CD4-positive, alpha-beta T cell treated with Interleukin-10 for 1 hour (primary cell): ENCODE data around the gene SHLD2.
"Not testable (repeated sequence)": the region's sequence is repeated elsewhere in the genome, so short reads cannot be mapped to it uniquely, and the experiment has no call there.

Source experiments
- DNase-seq: peaks from one replicate; pipeline ENCODE4 v3.0.0-alpha.2; 2020

SHLD2 gene

DNA sequence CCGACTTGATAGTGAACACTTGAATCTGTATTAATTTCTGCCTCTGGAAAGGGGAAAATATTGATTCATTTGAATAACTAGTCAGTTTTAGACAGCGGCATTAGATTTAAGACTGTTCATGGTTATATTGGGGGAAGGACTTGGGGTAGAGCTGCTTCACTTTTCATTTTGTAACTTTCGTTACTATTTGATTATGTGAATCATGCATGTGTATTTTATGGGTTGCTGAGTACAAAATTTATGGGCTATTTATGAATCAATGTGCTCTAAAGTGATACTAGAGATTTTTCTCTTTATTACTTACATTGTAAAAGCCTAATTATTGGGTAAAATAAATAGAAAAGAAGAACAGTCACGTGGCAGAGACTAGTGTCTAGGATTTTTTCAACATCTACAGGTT lies 5.3 kb upstream of the SHLD2 start:
- DNase-seq: no peak

DNA sequence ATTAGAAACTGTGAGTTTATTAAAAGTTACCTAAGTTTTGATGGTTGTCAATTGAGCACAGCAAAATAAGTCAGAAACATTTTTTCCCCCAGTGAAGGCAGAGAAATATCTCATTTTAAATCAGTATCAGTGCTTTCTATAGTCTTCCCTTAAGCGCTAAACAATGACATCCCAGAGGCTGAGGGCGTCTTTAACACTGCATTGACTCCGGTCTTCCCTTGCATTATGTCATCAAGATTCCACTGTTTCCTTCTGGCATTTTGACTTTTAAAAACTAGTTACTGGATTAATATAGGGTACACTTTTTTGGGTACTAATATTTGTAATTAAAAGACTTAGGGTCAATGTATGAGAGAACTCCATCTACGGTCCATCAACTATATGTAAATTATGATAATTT lies 4.2 kb upstream of the SHLD2 start:
- DNase-seq: no peak

DNA sequence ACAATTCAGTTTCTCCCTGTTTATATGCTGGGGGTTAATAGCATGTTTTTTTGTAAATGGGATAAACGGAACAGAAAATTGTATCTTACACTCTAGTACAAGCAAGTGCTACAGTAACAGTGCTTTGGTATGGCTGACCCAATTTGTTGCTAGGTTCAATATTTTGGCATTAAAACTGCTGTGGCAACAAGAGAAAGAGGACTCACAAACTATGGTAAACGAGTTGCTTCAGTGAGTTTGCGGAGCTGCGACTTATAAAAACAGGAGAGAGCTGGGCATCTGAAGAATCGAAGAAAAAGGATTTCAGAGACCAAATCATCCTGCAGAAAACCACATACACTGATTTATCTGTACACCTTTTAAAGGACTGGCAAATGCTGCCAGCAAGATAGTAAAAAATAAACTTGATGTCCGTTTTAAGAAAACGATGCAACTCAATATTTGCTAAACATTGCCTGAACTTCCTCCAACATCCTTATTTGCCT lies 2.6 kb upstream of the SHLD2 start:
- peak; percentile 41 for DNase-seq

DNA sequence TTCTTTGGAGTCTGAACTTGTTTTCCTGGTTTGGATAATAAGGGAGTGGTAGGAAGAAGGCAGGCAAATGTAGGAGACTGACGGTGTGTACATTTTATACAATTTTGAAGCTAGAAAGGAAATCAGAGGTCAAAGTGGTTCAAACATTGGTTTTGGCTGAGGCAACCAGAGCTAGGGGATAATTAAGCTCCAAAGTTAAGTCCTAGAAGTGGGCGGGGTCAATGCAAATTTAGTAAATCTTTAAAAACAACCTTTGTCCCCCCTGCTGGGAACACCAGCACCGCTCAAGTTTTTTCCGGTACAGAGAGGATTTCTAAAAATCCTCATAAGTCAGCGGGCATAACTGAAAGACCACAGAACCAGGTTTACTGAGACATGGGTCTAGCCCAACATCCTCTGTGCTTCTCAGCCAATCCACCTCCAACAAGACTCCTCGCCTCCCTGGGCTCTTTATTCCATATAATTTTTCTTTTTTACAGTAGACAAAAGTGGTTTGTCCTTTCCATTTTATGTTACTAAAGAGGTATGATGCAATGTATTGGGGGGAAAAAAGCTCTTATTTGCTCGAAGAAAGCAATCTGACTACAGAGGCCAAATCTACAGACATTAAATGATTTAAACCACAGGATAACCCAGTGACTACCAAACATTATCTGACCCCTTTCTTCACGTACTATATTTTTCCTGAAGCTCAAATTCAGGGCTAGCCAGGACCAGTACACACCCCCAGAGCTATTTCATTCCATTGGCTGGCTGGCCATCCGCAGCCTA lies 2.0 kb upstream of the SHLD2 start:
- peak; percentile 59 for DNase-seq

DNA sequence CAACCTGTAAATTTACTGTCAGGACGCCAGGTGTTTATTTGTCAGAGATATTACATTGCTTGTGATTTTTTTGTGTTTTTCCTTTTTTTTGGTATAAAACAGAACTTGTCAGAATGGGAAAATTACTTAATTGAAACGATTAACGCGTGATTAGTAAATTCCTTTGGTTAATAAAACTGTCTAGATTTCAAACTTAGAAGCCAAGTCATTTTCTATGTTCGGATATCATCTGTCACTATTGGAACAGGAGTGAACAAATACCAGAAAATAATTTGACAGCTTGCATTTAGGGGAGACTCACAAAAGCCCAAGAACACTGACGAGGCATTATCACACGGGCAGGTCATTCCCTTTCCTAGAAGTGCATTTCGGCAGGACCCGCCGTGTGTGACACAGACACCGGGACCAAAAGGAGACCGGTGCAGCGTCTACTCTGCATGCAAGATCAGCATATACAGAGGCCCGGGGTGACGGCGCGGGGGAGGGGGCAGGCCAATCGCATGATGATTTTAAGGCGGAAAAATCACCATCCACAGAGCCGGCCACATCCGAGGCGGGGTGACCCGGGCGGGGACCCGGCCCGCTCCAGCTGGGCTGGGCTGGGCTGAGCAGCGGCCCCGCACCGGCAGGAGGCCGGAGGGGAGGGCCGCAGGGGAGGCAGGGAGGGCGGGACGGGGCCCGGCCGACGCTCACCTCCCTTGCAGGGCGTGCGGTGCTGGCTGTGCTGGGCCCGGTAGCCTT lies 1.2 kb upstream of the SHLD2 start:
- peak; percentile 67 for DNase-seq

DNA sequence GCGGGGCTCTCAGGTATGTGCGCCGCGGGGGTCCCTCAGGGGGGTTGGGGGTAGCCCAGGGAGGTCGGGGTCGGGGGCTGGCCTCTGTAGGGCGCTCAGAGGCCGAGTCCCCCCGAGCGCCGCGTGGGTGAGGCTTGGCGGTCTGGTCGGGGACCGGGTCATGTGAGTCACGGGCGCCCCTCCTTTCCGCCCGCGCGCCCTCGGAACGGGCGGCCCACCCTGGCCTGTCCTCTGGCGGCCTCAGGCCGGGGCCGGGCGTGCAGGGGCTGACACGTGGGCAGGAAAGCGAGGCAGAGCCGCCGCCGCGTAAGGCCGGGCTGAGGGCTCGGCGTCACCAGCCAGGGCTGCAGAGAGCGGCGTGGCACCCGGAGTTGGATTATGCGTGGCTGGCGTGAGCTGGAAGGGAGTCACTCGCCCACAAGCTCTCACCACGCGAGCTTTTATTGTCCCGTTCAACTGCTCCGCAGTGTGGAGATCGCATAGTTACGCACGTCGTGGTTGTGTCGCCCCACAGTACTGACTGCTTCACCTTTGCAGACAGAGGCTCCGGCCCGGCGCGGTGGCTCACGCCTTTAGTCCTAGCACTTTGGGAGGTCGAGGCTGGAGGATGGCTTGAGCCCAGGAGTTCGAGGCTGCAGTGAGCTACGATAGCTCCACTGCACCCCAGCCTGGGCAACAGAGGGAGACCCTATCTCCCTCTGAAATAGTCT lies 385 bp downstream of the SHLD2 start:
- DNase-seq: peak; percentile 80

DNA sequence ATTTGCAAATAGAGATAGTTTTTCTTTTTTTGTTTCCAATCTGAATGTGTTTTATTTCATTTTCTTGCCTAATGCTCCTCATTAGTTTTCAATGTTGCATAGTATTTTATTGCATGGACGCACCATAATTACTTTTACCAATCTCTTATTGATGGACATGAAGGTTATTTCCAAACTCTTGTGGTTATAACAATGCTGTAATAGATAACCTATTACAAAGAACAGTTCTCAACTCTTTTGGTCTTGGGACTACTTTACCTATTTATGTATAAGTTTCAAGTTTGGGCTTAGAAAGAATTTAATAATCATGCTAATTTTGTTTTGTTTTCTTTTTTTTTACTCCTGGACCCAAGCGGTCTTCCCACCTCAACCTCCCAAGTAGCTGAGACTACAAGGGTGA lies 7.0 kb downstream of the SHLD2 start:
- DNase-seq: no peak

DNA sequence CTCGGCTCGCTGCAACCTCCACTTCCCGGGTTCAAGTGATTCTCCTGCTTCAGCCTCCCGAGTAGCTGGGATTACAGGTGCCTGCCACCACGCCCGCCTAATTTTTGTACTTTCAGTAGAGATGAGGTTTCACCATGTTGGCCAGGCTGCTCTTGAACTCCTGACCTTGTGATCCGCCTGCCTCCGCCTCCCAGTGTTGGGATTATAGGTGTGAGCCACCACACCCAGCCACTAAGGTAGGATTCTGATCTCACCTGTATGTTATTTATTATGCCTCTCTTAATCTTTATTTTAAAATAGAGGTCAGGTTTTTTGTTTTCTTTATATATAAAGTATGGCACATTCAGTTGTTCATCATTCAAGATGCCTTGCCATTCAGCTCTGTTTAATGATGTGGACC lies 9.7 kb downstream of the SHLD2 start:
- DNase-seq: not testable (repeated sequence)

DNA sequence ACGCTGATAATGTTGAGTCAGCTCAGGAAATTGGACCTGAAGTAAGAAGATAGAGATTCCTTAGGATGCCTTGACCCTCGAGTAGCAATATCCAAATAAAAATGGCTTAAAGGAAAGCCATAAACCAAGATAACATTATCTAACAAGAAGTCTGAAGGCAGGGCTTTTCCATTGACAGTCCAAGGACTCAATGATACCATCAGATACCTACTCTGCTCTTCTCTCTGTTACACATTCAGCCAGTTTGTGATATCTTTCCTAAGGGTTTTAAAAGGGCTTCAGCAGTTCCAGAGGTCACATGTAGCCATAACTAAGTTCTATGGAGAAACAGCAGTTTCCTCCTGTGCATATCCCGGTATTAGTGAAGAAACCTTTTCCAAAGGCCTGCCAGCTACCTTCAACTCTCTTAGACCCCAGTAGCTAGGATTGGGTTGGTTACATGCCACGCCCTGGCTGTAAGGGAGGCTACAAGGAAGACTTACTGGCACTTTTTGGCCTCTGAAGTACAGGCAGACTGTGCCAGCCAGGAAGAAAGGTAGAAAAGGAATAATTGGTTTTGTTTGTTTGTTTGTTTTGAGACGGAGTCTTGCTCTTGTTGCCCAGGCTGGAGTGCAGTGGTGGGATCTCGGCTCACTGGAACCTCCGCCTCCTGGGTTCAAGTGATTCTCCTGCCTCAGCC lies 10.6 kb downstream of the SHLD2 start:
- DNase-seq: no peak

DNA sequence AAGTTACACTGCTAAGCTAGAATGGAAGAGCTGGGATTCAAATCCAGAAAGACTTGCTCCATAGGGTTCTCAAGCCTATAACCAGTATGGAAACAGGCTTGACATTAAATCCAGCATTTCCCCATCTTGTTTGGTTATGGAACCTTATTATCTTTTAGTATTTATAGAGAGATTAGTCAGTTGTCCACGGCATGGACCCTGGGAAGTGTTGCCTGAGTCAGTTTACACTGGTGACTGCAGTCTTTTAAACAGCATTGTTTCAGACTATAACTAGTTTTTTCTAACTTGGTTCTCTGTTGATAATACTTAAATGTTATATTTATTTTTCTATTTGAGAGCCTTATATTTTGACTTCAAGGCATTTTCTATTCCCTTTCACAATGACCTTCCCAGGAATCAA lies 23.1 kb downstream of the SHLD2 start:
- DNase-seq: not testable (repeated sequence)

DNA sequence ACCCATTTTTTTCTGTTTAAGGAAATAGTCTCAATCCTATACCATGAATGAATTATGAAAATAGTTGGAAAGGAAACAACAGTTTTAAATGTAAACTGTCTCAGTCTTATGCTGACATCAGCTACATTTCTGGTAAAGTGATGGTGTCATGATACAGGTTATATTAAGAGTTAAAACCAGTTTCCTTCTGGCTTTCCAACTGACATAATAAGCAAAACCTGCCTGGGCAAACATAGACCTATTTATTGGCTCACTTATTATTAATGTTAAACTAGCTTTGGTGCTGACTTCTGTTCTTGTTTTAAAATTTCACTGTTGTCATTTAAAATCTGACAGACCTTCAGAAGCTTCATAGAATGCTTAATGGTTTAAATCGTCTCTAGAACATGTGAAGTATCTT lies 24.0 kb downstream of the SHLD2 start:
- not testable (repeated sequence) for DNase-seq

DNA sequence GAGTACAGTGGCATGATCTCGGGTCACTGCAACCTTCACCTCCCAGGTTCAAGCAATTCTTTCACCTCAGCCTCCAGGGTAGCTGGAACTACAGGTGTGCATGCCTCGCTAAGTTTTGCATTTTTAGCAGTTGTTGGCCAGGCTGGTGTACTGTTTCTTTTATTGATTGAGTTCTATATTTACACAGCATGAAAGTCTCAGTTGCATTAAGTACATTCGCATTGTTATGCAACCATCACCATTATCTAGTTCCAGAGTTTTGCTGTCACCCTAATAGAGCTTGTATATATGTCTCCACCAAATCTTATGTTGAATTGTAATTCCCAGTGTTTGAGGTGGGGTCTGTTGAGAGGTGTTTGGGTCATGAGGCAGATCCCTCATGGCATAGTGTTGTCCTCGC lies 28.3 kb downstream of the SHLD2 start:
- not testable (repeated sequence) for DNase-seq

DNA sequence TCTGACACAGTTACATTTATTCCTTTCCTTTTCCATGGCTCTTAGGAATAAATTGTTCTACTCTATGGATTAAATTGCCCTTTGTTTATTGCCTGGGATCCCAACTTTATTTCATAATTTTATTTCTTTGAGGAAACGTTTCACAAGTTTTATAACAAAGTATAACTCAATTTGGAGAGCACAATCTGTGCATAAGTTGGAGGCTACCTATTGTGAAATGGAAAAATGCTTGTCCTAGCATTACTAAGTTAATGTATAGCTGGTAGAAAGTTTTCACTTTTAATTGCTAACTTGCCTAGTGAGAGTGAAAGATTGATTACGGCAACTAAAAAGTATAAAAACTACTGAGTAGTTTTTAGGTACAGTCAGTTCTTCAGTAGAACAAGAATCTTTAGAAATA lies 32.0 kb downstream of the SHLD2 start:
- DNase-seq: not testable (repeated sequence)

DNA sequence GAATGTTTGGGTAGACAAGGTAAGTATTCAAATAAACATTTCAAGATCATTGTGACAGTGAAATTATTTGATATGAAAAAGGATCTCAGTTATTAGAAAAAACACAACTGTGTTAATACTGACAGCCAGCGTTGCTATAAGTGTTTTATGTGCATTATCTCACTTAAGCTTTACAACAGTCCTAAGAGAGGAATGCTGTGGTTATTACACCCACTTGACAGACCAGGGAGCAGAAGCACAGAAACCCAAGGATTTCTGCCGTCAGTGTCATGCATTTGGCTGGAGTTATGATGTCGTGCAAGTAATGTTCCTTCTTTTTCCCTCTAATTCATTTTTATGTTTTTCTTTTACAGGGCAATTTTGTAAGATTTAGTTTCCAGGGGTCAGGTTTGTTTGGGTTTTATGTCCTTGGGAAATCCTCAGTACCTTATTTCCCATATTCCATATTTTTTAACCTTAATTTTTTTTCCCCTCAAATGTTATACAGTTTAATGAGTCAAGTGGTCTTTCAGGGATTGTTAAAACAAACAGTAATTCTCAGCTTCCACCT lies 32.7 kb downstream of the SHLD2 start:
- not testable (repeated sequence) for DNase-seq

DNA sequence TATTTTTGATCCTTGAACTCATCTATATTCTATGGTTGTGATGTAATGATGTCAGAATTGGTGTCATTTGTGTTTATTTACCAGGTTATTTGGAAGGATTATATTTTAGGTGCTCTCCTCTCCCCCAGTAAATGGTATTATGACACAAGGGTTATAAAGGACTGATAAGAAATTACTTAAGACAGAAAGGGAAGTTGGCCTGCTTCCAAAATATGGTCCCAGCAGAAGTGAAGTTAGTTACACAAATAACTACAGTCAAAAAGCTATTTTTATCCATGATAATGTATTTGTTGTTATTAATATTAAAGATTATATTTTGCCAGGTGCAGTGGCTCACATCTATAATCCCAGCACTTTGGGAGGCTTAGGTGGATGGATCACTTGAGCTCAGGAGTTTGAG lies 37.2 kb downstream of the SHLD2 start:
- not testable (repeated sequence) for DNase-seq

DNA sequence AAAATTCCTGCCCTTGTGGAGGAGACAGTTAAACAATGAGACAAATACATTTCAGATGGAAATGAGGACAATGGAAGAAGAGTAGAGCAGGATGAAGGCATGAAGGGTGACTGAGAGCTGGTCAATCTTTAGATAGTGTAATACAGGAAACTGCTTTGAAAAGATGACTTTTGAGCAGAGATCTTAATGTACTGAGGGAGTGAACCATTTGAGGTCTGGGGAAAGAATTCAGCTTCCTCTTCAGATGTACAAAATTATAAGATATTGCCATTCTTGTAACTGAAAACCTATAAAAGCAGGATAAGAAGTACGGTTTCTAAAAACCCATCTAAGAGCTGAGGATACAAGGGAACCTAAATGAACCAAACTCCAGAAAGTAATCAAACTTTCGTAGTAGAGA lies 38.9 kb downstream of the SHLD2 start:
- not testable (repeated sequence) for DNase-seq

DNA sequence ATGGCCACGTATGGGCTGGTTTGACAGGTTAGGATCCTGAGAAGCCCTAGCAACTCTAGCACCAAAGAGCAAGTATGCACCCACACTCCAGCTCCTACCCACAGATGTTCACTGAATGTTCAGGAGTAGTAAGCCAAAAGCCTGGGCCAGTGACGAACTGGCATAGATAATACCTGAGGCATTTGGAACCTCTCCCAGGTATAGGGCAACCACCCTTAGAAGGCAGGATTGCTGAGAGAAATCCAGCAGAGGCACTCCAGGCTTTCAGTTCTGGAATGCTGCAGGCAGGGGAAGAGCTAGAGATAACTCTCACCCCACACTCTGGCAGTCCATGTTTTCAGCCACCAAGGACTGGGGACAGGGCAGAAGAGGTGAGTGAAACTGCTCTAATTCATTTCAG lies 39.4 kb downstream of the SHLD2 start:
- DNase-seq: not testable (repeated sequence)

DNA sequence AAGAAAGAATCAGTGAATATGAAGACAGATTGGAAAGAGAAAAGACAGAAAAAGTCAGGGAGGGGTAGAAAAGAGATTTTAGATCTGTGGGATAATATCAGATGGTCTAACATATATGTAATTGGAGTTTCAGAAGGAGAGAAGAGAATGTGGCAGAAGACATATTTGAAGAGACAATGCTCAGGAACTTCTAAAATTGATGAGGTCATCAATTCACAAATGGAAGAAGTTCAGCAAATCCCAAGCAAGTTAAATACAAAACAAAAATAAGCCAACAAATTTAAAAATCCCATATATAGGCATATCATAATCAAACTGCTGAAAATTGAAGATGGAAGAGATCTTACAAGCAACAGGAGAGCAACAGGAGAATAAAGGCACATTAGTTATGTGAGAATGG lies 42.5 kb downstream of the SHLD2 start:
- DNase-seq: not testable (repeated sequence)

DNA sequence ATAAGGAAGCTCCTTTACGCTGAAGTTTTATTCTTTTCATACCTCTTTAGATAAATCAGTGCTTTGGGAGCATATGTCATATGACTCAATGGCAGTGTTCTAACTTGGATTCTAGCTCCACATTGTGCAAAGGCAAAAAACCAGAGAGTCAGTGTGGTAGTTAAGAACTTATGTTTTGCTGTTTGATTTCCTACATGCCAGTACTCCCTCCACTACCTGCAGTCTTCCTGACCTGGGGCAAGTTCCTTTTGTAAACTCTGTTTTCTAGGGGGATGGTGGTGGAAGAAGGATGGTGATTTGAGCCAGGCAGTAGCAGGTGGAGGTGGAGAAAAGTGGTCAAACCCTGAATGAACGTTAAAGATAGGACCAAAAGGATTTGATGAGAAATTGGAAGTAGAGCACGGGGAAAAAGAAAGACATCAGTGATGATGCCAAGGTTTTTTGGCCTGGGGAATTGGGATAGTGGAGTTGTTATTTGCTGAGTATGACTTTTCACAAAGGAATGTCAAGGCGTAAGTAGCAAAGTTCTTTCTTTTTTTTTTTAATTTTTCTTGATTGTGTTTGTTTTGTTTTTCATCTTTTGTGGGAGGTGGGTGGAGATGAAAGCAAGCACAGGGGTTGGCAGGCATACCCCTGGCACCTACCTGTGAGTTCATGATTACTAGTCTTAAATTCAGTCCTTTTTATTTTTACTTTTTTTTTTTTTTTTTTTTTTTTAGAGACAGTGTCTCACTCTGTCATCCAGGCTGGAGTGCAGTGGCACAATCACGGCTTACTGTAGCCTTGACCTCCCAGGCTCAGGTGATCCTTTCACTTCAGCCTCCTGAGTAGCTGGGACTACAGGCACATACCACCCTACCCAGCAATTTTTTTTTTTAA lies 47.5 kb downstream of the SHLD2 start:
- not testable (repeated sequence) for DNase-seq

DNA sequence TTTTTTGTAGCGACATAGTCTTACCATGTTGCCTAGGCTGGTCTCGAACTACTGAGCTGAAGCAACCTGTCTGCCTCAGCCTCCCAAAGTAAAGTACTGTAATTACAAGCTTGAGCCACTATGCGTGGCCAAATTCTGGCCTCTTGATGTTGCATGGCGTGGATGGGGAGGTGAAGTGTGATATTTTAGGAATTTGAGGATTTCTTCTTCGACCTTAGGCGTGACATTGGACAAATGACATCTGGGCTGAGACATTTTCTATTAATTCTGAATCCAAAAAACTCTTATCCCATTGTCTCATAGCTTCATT lies 48.1 kb downstream of the SHLD2 start:
- not testable (repeated sequence) for DNase-seq

DNA sequence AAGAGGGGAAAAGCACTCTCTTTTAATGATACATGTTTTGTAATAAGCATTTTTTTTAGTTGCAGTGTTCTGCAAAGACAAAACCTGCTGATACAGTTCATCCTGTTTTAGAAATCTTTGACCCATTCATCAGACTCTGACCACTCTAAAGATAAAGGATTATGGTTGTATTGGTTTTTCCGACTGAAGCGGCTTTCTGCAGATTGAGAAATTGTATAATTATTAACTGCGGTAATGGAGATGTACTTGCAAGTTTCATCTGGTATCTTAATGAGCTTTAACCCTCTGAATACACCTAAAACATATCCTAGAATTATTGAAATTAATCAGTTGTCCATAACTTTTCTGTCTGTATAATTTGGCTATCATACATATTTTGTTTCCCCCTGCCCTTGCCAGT lies 50.6 kb downstream of the SHLD2 start:
- DNase-seq: not testable (repeated sequence)
